ENCODE measurements around the gene ADAMTS12. TPM values are rescaled to one million over a fixed set of nuclear protein-coding genes. Genes with fewer than 3 reads are reported as not detected.

ADAMTS12 gene
- polyA plus RNA-seq, 1 donor from 2014 or later = 0.07 TPM

GRCh38 chr5:33828626-33829308 is 63.0 kb downstream of the ADAMTS12 start:
- H3F3A ChIP-seq (ENCODE audit: insufficient read depth, low read length, poor library complexity, severe bottlenecking) = no peaks in the 10 kb centered on the region
- no peak overlapping the region for H3K4me2 ChIP-seq (ENCODE audit: low read length)
- no peaks in the 10 kb centered on the region for H3K36me3 ChIP-seq (ENCODE audit: insufficient read depth, low read length)
- H3K79me2 ChIP-seq (replicated peaks; ENCODE audit: insufficient read depth, low read length) = no peaks in the 10 kb centered on the region
- no peak overlapping the region for H3K9ac ChIP-seq (ENCODE audit: low read length)
- TF ChIP-seq MXI1 (conservative IDR thresholded peaks at IDR 0.05; ENCODE audit: poor library complexity, severe bottlenecking) (no peak), POLR2AphosphoS5 (IDR thresholded peaks at IDR 0.05) (no peak), TAF1 (IDR thresholded peaks at IDR 0.05; ENCODE audit: low read depth) (no peak), CTCF (IDR thresholded peaks at IDR 0.05; ENCODE audit: poor library complexity, severe bottlenecking) (no peak), EP300 (conservative IDR thresholded peaks at IDR 0.05; ENCODE audit: poor library complexity, severe bottlenecking) (no peak), RAD21 (conservative IDR thresholded peaks at IDR 0.05) (no peak), EZH2 (IDR thresholded peaks at IDR 0.05; ENCODE audit: borderline replicate concordance, insufficient read depth, low read length, poor library complexity, severe bottlenecking) (no peak), SMC3 (conservative IDR thresholded peaks at IDR 0.05; ENCODE audit: poor library complexity) (no peak)
- TF ChIP-seq, protein P1, sequence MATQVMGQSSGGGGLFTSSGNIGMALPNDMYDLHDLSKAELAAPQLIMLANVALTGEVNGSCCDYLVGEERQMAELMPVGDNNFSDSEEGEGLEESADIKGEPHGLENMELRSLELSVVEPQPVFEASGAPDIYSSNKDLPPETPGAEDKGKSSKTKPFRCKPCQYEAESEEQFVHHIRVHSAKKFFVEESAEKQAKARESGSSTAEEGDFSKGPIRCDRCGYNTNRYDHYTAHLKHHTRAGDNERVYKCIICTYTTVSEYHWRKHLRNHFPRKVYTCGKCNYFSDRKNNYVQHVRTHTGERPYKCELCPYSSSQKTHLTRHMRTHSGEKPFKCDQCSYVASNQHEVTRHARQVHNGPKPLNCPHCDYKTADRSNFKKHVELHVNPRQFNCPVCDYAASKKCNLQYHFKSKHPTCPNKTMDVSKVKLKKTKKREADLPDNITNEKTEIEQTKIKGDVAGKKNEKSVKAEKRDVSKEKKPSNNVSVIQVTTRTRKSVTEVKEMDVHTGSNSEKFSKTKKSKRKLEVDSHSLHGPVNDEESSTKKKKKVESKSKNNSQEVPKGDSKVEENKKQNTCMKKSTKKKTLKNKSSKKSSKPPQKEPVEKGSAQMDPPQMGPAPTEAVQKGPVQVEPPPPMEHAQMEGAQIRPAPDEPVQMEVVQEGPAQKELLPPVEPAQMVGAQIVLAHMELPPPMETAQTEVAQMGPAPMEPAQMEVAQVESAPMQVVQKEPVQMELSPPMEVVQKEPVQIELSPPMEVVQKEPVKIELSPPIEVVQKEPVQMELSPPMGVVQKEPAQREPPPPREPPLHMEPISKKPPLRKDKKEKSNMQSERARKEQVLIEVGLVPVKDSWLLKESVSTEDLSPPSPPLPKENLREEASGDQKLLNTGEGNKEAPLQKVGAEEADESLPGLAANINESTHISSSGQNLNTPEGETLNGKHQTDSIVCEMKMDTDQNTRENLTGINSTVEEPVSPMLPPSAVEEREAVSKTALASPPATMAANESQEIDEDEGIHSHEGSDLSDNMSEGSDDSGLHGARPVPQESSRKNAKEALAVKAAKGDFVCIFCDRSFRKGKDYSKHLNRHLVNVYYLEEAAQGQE (IDR thresholded peaks at IDR 0.05; ENCODE audit: borderline replicate concordance) = no peak
- no peaks in the 10 kb centered on the region for H3K9me3 ChIP-seq (ENCODE audit: low read length)
- H3K4me3 ChIP-seq (ENCODE audit: low read length) = no peak overlapping the region
- H4K20me1 ChIP-seq (ENCODE audit: insufficient read depth) = no peaks in the 10 kb centered on the region
- H2AFZ ChIP-seq (ENCODE audit: low read depth, low read length) = no peak overlapping the region
- H3K27me3 ChIP-seq (ENCODE audit: insufficient read depth, low read depth, low read length) = no peaks in the 10 kb centered on the region
- no peak overlapping the region for H3K27ac ChIP-seq (ENCODE audit: low read length)
- H3K9me2 ChIP-seq (ENCODE audit: insufficient read depth, low read length) = no peaks in the 10 kb centered on the region

DNA sequence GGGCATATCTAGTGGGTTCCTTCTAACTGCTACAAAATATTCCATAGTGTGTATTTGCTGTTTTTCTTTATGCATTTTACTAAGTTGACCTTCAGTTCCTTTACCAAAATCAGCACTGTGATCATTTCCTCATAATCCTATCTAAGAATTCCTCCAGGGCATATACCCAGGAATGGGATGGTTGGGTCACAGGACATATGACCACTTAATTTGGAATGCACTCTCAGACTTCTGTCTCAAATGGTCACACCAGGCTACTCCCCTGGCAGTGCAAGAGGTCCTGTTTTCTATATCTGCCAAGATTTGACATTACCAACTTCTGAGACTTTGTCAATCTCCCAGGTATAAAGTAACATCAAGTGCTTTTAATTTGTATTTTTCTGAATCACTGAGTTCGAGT is 63.9 kb downstream of the ADAMTS12 start:
- no peak overlapping the region for H3K4me2 ChIP-seq (ENCODE audit: low read length)
- no peak for TF ChIP-seq POLR2AphosphoS5 (IDR thresholded peaks at IDR 0.05)
- no peak overlapping the region for H3K27ac ChIP-seq (ENCODE audit: low read length)
- no peaks in the 10 kb centered on the region for H3F3A ChIP-seq (ENCODE audit: insufficient read depth, low read length, poor library complexity, severe bottlenecking)
- H2AFZ ChIP-seq (ENCODE audit: low read depth, low read length) = no peak overlapping the region
- no peaks in the 10 kb centered on the region for H3K36me3 ChIP-seq (ENCODE audit: insufficient read depth, low read length)
- H3K9me3 ChIP-seq (ENCODE audit: low read length) = no peaks in the 10 kb centered on the region
- H3K9ac ChIP-seq (ENCODE audit: low read length) = no peak overlapping the region
- H4K20me1 ChIP-seq (ENCODE audit: insufficient read depth) = no peaks in the 10 kb centered on the region
- no peak overlapping the region for H3K4me3 ChIP-seq (ENCODE audit: low read length)
- H3K79me2 ChIP-seq (replicated peaks; ENCODE audit: insufficient read depth, low read length) = no peaks in the 10 kb centered on the region
- H3K27me3 ChIP-seq (ENCODE audit: insufficient read depth, low read depth, low read length) = no peaks in the 10 kb centered on the region
- no peaks in the 10 kb centered on the region for H3K9me2 ChIP-seq (ENCODE audit: insufficient read depth, low read length)

Measured in neural cell (in vitro differentiated cells).